Measurements from ENCODE around the gene HSPB9. TPM values are rescaled to one million over a fixed set of nuclear protein-coding genes. Genes with fewer than 3 reads are reported as not detected.

Gene HSPB9
- total and polyA plus RNA-seq, 2 experiments from 2014 or later: 0.34 TPM; not detected in 1

DNA sequence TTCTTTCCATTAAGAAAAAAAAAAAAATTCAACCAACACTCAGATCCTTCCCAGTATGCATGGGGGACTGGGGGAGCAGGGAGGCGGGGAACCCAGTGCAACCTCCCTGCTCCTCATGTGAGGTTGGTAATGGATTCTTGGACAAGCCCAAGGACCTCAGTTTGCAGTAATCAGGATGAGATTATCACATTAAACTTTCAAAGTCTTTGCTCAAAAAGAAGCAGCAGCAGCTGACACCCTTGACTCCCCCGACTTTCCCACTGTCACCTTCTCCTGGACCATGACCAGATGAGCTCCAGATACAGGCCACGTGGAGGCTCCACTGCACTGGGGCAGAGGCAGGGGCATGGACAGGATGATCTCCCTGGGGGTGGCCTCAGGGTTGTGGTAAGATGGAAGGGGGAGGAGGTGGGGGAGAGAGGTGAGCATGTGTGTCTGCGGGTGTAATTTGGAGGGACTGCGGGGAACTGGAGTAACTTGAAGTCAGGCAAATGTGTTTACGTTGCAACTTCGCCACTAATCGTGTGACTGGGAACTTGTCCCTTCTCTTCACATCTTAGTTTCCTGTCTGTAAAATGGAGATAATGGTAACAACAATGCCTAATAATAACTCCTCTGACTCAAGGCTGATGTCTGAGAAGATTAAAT lies 44.1 kb upstream of the HSPB9 start:
- Histone ChIP-seq H3K36me3 (ENCODE audit: low read depth) (no peaks in the 10 kb centered on the region), H2AFZ (no peak overlapping the region), H3K4me2 (ENCODE audit: unreplicated experiment) (no peak overlapping the region), H3K4me3 (no peak overlapping the region), H3K9ac (no peak overlapping the region), H3K4me1 (ENCODE audit: insufficient read depth) (no peaks in the 10 kb centered on the region), H4K20me1 (ENCODE audit: insufficient read depth) (no peaks in the 10 kb centered on the region), H3K79me2 (ENCODE audit: insufficient read depth) (no peaks in the 10 kb centered on the region), H3K9me2 (ENCODE audit: insufficient read depth) (no peaks in the 10 kb centered on the region), H3K27me3 (replicated peaks; ENCODE audit: insufficient read depth) (no peaks in the 10 kb centered on the region; the same call in none of the 2 replicates), H3K27ac (no peak overlapping the region), H3F3A (ENCODE audit: insufficient read depth) (no peaks in the 10 kb centered on the region), H3K9me3 (ENCODE audit: low read depth) (no peaks in the 10 kb centered on the region)
- DNase-seq: no peak
- in situ Hi-C loops (cut with MboI): no loop called here
- TF ChIP-seq EZH2 (IDR thresholded peaks at IDR 0.05; ENCODE audit: insufficient read depth, poor library complexity, severe bottlenecking) (no peak), EZH2phosphoT487 (IDR thresholded peaks at IDR 0.05; ENCODE audit: insufficient read depth, low read depth) (no peak)
- WGBS, 2 experiments (ENCODE audit: low coverage in 1 of 2, low lambda C conversion rate in 2 of 2, missing lambda C conversion rate in 2 of 2): 66 to 75% methylated on average over 6 to 8 of the region's 8 CpGs

DNA sequence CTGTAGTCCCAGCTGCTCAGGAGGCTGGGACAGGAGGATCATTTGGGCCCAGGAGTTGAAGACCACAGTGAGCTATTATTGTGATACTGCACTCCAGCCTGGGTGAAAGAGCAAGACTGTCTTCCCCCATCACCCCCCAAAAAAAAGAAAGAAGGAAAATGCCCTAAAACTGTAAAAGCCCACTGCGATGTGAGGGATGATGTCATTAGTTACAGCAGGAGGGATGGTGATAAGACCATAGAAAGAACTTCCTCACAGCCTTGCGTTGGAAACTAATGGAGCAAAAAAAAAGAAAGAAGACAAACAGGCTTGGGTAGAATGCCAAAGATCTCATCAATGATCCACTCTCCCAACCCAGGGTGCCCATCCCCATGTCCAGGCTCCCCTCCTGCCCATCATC lies 43.1 kb upstream of the HSPB9 start:
- in situ Hi-C loops (cut with MboI): no loop called here
- WGBS, 2 experiments (ENCODE audit: low coverage in 1 of 2, low lambda C conversion rate in 2 of 2, missing lambda C conversion rate in 2 of 2): 49 to 50% methylated on average over 2 of the region's 2 CpGs
- H3K9ac ChIP-seq: no peak overlapping the region
- no peaks in the 10 kb centered on the region for H3K79me2 ChIP-seq (ENCODE audit: insufficient read depth)
- H3K27me3 ChIP-seq (replicated peaks; ENCODE audit: insufficient read depth): no peaks in the 10 kb centered on the region; the same call in 1 of the 2 replicates
- H3K9me3 ChIP-seq (ENCODE audit: low read depth): no peaks in the 10 kb centered on the region
- no peaks in the 10 kb centered on the region for H3K9me2 ChIP-seq (ENCODE audit: insufficient read depth)
- H3K4me1 ChIP-seq (ENCODE audit: insufficient read depth): no peaks in the 10 kb centered on the region
- H3K4me3 ChIP-seq: no peak overlapping the region
- H3F3A ChIP-seq (ENCODE audit: insufficient read depth): no peaks in the 10 kb centered on the region
- no peak overlapping the region for H3K4me2 ChIP-seq (ENCODE audit: unreplicated experiment)
- TF ChIP-seq EZH2 (IDR thresholded peaks at IDR 0.05; ENCODE audit: insufficient read depth, poor library complexity, severe bottlenecking) (no peak), EZH2phosphoT487 (IDR thresholded peaks at IDR 0.05; ENCODE audit: insufficient read depth, low read depth) (no peak)
- no peak overlapping the region for H3K27ac ChIP-seq
- H4K20me1 ChIP-seq (ENCODE audit: insufficient read depth): no peaks in the 10 kb centered on the region
- no peak for DNase-seq
- no peak overlapping the region for H2AFZ ChIP-seq
- no peaks in the 10 kb centered on the region for H3K36me3 ChIP-seq (ENCODE audit: low read depth)

DNA sequence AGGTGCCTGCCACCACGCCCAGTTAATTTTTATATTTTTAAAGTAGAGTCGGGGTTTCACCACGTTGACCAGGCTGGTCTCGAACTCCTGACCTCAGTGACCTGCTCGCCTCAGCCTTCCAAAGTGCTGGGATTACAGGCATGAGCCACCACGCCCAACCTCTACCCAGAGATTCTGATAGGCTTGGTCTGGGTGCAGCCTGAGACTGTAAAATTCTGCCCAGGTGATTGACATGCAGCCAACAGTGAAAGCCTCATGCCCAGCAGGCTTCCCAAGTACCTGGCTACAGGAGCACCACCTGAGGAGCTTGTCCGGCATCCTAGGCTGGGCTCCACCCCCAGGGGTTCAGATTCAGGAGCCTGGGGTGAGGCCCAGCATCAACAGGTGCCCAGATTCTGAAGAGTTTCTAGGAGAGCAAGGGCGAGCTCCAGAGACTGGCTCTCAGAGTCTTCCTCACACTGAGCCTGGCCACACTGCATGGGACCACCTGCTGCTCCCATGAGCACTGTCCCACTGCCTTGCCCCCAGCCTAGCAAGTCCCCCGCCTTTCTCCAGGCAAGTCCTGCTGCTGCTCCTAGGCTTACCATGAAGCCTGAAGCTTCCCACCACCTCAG lies 41.0 kb upstream of the HSPB9 start:
- Histone ChIP-seq H3K9me3 (ENCODE audit: low read depth) (no peaks in the 10 kb centered on the region), H3K27me3 (replicated peaks; ENCODE audit: insufficient read depth) (no peaks in the 10 kb centered on the region; the same call in 1 of the 2 replicates), H3K4me3 (no peak overlapping the region), H3F3A (ENCODE audit: insufficient read depth) (no peaks in the 10 kb centered on the region), H3K4me1 (ENCODE audit: insufficient read depth) (no peaks in the 10 kb centered on the region), H4K20me1 (ENCODE audit: insufficient read depth) (no peaks in the 10 kb centered on the region), H3K79me2 (ENCODE audit: insufficient read depth) (no peaks in the 10 kb centered on the region), H3K27ac (no peak overlapping the region), H3K36me3 (ENCODE audit: low read depth) (no peaks in the 10 kb centered on the region), H3K9ac (no peak overlapping the region), H2AFZ (no peak overlapping the region), H3K4me2 (ENCODE audit: unreplicated experiment) (no peak overlapping the region), H3K9me2 (ENCODE audit: insufficient read depth) (no peaks in the 10 kb centered on the region)
- in situ Hi-C loops (cut with MboI): no loop called here
- no peak for DNase-seq
- no peak for TF ChIP-seq EZH2 (IDR thresholded peaks at IDR 0.05; ENCODE audit: insufficient read depth, poor library complexity, severe bottlenecking)
- no peak for TF ChIP-seq EZH2phosphoT487 (IDR thresholded peaks at IDR 0.05; ENCODE audit: insufficient read depth, low read depth)
- WGBS, 2 experiments (ENCODE audit: low coverage in 1 of 2, low lambda C conversion rate in 2 of 2, missing lambda C conversion rate in 2 of 2): 73% methylated on average over 9 of the region's 9 CpGs

DNA sequence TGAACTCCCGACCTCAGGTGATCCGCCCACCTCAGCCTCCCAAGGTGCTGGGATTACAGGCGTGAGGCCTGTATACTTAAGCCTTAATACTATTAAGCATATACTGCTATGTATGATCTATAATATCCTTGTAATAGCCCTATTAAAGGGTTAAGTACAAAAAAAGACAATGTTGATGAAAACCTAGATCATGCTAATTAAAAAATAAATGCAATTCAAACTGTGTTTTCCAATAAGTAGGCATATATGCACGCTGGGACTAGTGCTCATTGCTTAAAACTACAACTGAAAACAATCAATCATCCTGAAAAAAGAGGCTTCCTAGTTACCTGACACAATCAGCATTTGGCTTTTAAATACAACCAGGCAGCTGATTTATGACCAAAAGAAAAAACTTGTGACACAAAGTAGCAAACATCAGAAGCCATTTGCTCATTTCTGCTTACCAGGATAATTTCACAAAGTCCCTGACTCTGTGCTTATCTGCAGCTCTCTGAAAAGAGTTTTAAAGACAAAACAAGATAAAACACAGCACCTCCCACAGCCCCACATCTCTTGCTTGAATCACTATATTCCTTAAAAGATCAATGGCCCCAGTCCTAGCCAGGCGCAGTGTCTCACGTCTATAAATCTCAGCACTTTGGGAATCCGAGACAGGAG lies 35.4 kb upstream of the HSPB9 start:
- Histone ChIP-seq H3K79me2 (ENCODE audit: insufficient read depth) (no peaks in the 10 kb centered on the region), H2AFZ (no peak overlapping the region), H3F3A (ENCODE audit: insufficient read depth) (no peaks in the 10 kb centered on the region), H4K20me1 (ENCODE audit: insufficient read depth) (no peaks in the 10 kb centered on the region), H3K9me3 (ENCODE audit: low read depth) (no peaks in the 10 kb centered on the region), H3K4me3 (no peak overlapping the region), H3K27me3 (replicated peaks; ENCODE audit: insufficient read depth) (peaks cover 6% of the 10 kb centered on the region), H3K4me1 (ENCODE audit: insufficient read depth) (no peaks in the 10 kb centered on the region), H3K36me3 (ENCODE audit: low read depth) (no peaks in the 10 kb centered on the region), H3K9me2 (ENCODE audit: insufficient read depth) (no peaks in the 10 kb centered on the region), H3K27ac (no peak overlapping the region), H3K4me2 (ENCODE audit: unreplicated experiment) (no peak overlapping the region), H3K9ac (no peak overlapping the region)
- WGBS, 2 experiments (ENCODE audit: low coverage in 1 of 2, low lambda C conversion rate in 2 of 2, missing lambda C conversion rate in 2 of 2): 60% methylated on average over 7 of the region's 7 CpGs
- in situ Hi-C loops (cut with MboI): no loop called here
- no peak for DNase-seq
- TF ChIP-seq EZH2 (IDR thresholded peaks at IDR 0.05; ENCODE audit: insufficient read depth, poor library complexity, severe bottlenecking) (no peak), EZH2phosphoT487 (IDR thresholded peaks at IDR 0.05; ENCODE audit: insufficient read depth, low read depth) (no peak)
